HG02970 (cell line): Measurements from ENCODE around the gene HNRNPA1.
"Not testable (repeated sequence)": the region's sequence is repeated elsewhere in the genome, so short reads cannot be mapped to it uniquely, and the experiment has no call there.

Experiments used
- ATAC-seq: cut with Tn5 transposase; IDR thresholded peaks from one replicate; pipeline ENCODE4 v1.9.1; 2021; ENCODE audit warnings: mild to moderate bottlenecking, moderate library complexity, moderate number of reproducible peaks; ENCODE audit not compliant: unreplicated experiment, low FRiP score

Gene HNRNPA1

DNA sequence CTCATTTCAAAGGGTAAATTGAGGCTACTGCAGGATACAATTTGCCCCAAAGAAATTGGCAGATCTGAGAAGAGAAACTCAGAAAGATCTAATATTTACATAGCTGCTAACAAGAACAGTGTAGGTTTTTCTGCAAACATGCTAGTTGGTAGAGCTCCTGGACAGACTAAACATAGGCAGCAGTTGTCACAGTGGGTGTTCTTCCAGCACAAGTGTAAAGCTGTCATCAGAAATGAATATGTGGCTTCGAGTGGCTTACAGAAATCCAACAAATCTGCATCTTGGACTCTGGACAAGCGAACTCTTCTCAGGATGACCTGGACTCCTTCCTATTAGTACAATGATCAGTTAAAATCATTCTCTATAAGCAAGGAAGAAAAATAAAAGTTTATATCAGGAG, 6.5 kb upstream of the HNRNPA1 start:
- no peak for ATAC-seq

GRCh38 chr12:54276368-54276767, 4.2 kb upstream of the HNRNPA1 start:
- no peak for ATAC-seq

DNA sequence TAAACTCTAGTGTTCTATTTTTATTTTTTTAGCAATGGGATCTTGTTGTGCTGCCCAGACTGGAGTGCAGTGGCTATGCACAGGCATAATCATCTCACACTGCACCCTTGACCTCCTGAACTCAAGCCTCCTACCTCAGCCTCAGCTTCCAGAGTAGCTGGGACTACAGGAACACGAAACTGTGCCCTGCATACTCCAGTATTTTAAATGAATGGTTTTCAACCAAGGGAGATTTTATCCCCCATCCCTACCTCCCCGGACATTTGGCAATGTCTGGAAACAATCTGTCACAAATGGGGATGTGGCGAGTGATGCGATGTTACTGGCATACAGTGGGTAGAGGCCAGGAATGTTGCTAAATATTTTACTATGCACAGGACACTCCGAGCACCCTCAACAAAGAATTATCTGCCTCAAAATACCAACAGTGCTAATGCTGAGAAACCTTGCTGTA, 2.7 kb upstream of the HNRNPA1 start:
- no peak for ATAC-seq

GRCh38 chr12:54279227-54279631, 1.3 kb upstream of the HNRNPA1 start:
- no peak for ATAC-seq

GRCh38 chr12:54279632-54280467, 676 bp upstream of the HNRNPA1 start, which contains the start of gene CBX5:
CBX5 (minus strand) TSS chr12:54280122; CDS start chr12:54257650, 22,472 bp downstream.
- peak; percentile 72 for ATAC-seq

DNA sequence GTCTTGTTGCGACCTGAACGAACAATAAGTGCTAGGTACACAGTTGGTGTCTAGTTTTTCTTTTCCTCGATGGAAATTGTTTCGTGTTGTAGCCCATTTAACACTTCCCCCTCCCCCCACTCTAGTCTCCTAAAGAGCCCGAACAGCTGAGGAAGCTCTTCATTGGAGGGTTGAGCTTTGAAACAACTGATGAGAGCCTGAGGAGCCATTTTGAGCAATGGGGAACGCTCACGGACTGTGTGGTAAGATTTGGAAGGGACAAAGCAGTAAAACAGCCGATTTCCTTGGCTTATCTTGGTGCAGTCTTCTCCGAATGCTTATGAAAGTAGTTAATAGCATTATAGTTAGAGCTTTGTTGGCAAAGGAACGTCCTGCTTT, 724 bp downstream of the HNRNPA1 start:
- not testable (repeated sequence) for ATAC-seq

DNA sequence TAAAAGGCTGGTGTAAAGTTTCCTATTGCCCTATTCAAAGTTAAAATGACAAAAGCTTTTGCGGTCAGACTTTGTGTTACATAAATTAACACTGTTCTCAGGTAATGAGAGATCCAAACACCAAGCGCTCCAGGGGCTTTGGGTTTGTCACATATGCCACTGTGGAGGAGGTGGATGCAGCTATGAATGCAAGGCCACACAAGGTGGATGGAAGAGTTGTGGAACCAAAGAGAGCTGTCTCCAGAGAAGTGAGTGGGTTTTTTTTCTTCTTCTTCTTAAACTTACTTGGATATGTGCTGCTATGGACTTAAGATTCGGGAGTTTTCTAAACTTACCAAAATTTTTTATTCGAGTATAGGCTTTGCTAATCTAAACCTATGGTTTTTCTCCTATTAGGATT, 1.2 kb downstream of the HNRNPA1 start:
- ATAC-seq: not testable (repeated sequence)

GRCh38 chr12:54282949-54283593, 2.5 kb downstream of the HNRNPA1 start:
- ATAC-seq: no peak

DNA sequence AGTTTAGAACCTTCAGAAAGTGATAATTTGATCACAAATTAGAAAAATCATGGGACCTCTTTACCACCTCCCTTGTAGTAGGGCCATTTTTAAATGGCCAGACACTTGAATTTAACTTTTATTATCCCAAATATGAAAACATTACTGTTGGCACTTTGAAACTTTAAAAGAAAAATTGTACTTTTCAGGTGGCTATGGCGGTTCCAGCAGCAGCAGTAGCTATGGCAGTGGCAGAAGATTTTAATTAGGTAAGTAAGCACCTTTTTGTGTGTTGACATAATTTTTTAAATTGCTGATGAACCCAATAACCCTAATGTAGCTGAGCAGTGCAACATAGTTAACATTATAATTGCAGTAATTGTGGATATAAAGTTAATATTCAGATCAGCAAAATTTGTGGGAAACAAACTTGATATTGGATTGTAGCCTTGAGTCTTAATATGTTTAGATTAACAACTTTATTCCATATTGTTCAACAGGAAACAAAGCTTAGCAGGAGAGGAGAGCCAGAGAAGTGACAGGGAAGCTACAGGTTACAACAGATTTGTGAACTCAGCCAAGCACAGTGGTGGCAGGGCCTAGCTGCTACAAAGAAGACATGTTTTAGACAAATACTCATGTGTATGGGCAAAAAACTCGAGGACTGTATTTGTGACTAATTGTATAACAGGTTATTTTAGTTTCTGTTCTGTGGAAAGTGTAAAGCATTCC, 3.7 kb downstream of the HNRNPA1 start:
- not testable (repeated sequence) for ATAC-seq

GRCh38 chr12:54285150-54286041, 4.9 kb downstream of the HNRNPA1 start:
- ATAC-seq: no peak

- no peak for ATAC-seq
Observed at GRCh38 chr12:54286042-54287030, 5.8 kb downstream of the HNRNPA1 start.

GRCh38 chr12:54287261-54288157, 7.0 kb downstream of the HNRNPA1 start:
- ATAC-seq: no peak

GRCh38 chr12:54292083-54292930, 11.8 kb downstream of the HNRNPA1 start:
- no peak for ATAC-seq

DNA sequence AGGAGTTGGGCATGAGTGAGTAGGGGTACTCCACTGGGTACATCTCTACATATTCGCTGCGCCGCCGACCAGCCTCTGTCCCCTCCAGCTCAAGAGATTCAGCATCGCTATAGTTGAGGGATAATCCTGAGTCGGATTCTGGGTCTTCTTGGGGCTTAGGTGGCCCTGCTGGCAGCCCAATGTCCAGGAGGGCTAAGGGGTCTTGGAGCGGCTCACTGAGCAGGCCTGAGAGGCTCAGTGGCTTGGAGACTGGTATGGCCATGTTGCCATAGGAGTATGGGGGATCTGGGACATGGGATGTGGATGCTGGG, 12.4 kb downstream of the HNRNPA1 start:
- ATAC-seq: no peak

GRCh38 chr12:54294152-54294952, 13.8 kb downstream of the HNRNPA1 start:
- ATAC-seq: no peak

- no peak for ATAC-seq
Observed at GRCh38 chr12:54294953-54295566, 14.5 kb downstream of the HNRNPA1 start.
